ENCODE measurements around the gene CNGA3.

CNGA3 gene

DNA sequence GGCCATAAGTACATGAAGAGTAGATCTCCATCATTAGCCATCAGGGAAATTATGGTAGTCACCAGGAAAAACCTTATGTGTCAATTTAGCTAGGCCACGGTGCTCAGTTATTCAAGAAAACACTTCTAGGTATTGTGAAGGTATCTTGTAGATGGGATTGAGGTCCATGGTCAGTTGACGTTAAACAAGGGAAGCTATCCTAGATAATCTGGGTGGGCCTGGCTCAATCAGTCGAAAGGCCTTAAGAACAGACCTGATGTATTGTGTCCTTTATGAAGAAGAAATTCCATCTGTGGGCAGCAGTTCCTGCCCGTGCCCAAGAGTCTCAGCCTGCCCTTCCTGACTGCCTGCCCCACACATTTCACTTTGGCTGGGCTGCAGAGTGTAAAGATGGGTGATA, 16.7 kb upstream of the CNGA3 start:
- DNase-seq (ENCODE audit: low read depth) = no peak

DNA sequence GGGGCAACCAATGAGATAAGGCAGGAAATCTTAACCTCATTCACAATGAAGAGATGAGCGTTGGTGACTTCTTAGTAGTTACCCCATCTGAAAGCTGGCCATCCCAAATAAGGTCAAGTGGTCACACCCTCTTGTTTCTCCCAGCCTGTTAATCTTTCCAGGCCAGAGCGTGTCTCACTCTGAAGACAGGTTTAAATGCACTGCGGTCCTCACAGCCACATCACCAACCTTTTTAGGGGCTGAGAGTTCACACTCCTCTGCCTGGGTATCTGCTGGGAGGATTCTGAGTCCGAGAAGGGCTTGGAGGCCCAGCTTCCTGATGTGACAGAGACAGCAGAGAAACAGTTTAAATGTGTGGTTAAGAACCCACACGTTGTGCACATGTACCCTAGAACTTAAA, 13.3 kb upstream of the CNGA3 start:
- no peak for DNase-seq (ENCODE audit: low read depth)

DNA sequence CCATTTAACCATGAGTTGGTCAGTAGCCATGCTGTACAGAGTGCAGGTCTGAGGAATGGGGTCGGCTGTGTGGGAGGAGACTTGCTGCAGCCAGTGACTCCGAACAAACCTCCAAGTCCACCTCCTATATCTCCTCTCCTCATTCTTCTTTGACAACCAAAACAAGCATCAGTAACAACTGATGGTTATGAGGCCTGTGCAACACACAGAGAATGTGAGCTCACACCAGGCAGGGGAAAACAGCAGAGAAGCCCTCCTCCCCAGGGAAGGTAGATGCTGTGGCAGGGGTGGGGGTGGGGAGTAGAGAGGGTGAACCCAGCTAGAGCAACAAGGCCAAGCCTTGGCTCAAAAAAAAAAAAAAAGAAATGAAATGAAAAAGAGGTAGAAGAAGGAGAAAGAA, 12.3 kb upstream of the CNGA3 start:
- no peak for DNase-seq (ENCODE audit: low read depth)

DNA sequence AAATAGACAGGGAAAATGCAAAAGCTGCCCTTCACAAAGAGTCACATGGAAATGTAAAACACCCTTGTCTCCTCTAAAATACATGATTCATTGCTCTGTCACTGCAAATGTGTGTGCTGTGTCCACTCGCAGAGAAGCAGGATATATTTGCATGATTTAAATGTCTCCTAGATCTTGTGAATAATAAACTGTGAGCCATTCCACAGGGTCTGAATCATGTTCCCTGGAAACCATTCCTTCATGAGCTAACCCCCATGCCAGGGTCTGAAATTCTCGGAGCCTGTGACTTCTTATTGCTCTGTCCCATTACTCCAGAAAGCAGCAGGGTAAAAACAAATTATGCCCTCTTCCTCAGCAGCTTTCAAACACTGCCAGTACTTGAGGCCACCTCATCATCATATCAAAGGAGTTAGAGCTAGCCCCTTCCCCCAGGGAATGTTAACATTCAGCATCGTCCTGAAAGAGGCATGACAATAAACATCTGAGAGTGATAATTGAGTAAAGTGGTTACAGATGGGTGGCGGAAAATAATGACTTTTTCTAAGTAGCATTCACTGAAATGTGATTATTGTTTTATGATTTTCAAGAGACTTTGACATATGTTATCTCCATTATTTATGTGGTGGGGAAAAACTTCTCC, 11.7 kb upstream of the CNGA3 start:
- DNase-seq (ENCODE audit: low read depth) = peak; percentile 87

DNA sequence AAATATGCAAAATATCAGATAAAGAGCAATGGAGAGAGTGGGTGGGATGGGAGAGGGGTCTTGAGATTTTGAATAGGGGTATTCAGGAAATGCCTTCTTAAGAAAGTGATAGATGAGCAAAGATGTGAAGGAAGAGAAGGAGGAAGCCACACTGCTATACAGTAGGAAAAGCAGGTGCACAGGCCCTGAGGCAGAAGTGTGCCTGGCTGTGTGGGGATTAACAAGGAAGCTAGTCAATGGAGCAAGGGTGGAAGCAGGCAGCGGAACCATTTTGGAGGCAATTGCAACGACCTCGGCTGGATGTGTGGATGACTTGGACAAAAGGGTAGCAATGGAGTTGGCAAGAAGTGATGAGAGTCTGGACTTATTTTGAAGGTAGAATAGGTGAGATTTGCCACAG, 11.0 kb upstream of the CNGA3 start:
- no peak for DNase-seq (ENCODE audit: low read depth)

DNA sequence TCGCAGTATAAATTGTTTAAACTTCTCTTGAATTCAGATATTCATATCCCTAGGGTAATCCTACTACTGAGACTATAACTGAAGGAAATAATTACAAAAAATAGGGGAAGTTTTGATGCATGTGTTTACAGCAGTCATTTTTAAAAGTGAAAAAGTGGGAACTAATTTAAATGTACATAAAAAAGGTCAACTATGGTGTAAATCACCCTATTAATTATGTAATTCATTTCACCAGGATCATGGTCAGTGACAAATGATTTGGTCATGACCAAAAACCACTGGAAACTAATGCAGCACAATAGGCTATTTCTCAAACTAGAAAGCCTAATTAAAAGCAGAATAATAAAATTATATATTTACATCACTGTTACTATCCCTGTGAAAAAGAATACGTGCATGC, 5.0 kb upstream of the CNGA3 start:
- DNase-seq (ENCODE audit: low read depth) = no peak

DNA sequence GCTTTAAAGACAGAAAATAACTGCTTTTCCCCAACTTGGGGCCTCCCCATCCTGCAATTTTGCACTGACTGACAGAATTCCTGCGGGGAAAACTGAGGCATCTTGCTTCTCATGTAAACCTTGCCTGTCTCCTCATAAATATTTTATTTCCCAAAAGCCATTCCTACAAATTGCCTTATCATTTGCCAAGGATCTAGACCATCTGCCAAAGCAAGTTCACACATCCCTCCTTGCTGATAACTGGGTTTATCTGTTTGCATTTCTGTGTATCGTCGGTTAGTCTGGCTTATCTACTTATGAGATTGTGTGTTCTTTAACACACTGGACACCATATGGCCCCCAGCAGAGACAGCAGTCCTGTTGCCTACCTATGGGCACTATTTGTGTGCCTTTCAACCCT, 3.0 kb upstream of the CNGA3 start:
- no peak for DNase-seq (ENCODE audit: low read depth)

DNA sequence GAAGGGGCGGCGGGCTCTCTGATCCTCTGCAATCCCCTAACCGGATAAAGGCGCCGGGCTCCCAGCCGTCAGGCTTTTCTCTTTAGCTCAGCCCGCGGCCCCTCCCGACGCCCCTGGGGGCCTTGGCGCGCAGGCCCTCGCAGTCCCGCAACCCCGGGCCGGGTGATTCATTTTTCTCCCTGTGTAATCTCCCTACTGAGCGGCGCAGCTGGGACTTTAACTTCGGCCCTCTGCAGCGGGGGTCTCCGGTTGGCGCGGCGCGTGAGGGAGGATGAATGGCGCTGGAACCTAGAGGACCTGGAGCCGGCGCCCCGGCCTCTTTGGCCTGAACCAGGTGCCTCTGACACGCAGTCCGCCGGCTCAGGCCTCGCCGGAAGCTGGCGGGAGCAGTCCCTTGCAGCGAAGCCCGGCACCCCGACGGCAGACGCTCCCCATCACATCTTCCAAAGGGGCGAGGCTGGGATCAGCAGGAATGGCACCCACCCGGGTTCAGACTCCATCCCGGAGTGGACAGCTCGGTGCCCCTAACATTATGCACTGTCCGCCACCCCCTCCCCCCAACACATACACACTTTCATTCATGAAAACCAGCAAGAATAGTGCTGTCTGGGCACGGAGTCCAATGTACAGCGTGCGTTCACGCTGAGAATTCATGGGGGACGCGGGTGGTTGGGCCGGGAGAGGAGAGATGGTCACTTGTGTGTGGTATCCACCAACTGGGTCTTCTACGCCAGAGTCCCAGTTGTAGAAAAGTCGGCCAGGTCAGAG, 1.2 kb downstream of the CNGA3 start:
- DNase-seq (ENCODE audit: low read depth) = no peak

DNA sequence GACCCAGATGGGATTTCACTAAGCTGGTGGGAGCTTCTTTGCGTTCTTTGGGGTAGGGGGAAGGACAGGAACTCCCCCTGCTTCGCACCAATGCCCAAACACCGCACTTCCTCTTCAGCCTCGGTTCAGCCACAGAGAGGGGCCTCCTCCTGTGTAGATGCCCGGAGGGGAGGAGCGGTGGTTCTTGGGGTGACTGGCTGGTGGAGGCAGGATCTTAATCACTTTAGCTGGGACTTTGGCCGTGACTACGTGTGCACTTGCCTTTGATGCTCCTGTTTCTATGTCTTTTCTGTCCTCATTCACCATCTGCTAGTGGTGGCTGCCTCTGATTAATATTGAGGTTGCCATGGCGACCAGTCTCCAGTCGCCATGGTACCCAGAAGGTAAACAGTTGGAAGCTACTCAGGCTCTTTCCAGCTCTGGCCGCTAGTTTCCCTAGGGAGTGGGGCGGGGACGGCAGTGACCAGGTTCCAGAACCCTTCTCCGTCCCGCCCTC, 1.9 kb downstream of the CNGA3 start:
- no peak for DNase-seq (ENCODE audit: low read depth)

DNA sequence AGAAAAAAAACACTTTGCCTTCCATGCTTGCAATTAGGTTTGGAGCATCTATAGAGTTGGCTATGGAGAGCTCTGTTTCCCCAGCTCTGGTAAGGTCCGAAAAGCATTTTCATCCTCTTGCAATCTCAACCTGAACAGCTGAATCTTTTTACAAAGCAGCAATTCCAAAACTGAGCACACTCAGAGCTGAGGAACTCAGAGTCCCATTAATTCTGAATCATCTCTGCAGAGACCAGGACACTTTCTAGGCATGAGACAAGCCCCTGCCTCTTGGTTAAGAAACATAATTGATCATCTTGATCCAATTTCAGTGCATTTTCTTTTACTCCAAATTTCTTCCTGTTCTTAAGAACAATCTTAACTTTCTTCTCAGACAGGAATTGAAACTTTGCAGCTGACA, 4.2 kb downstream of the CNGA3 start:
- DNase-seq (ENCODE audit: low read depth) = no peak

DNA sequence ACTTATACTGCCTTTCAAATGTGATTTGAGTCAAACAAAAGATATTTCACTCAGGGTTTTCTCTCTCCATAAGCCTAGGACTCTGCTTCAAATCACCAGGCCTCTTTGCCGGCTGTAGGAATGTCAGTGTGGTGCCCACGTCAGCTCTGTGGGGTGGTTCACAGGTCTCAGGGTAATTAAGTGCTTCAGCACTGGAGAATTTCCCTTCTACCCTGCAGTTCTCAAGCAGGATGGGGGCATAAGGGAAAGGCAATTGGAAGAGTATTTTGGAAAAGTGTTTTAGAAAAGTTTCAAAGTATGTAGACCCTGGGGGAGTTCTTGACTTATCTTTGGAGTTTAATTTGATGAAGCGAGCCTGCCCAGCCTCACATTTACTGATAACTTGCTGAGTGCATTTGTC, 9.6 kb downstream of the CNGA3 start:
- DNase-seq (ENCODE audit: low read depth) = no peak

DNA sequence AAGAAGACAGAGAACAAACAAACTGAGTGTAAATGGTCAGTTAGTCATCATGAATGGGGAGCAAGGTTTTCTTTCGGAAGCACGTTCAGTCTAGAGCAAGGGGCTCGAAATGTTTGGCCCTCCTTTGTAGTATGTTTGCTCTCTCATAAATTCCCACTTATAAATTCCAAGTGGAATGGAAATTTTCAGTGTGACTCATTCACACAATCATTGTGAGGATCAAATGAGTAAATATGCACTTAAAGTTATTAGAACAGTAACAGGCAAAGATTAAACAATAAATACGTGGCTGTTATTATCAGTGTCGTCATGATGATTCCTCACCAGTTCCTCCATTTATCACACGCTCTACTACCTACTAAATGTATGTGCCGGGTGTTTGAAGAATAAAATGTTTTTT, 10.5 kb downstream of the CNGA3 start:
- no peak for DNase-seq (ENCODE audit: low read depth)

DNA sequence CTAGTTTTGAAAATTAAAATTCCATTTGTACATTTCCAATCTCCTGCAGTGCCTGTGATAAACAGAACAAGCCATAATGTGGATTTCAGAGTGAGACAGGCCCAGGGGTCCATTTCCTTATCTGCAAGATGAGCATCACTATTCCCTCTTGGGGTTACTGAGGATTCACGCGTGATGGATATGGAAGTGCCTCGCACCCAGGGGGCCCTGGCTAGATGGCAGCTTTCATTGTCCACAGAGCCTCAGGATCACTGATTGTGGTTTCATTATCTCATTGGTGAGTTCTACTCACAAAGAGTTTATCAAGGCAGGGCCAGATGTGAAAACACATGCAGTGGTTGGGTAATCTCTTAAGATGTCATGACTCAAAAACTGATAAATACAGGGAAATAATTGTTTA, 11.6 kb downstream of the CNGA3 start:
- DNase-seq (ENCODE audit: low read depth) = no peak

DNA sequence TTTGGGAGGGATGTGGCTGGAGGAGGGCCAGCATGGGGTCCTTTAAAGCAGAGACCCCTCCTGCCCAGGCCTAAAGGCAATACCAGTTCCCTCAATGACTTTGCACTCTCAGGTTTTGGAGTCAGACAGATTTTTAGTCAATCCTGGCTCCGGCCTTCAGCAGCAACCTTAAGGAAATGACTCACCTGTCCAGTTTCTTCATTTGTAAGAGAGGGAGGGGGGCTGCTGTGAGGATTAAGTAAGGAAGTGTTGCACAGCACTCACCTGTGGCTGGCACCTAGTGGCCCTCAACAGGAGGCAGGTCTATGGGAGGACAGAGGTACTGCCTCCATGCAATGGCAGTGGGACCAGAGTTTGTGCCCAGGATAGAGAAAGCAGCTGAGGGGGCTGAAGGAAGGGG, 13.7 kb downstream of the CNGA3 start:
- no peak for DNase-seq (ENCODE audit: low read depth)

DNA sequence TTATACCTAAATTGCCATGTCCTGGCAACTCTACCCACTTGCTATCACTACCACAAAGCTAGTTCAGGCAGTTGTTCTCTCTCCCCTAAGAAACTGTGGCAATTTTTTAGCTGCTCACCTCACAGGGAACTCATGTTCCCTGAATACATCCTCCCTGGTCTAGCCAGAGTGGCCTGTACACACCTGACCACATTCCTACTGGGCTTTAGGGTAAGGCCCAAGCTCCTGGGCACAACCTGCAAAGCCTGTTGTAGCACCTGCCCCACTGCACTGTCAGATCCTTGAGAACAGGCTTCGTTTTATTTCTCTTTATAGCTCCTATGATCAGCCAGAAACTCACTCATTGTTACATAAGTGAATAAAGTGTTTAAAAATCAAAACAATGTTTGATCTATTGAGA, 21.5 kb downstream of the CNGA3 start:
- no peak for DNase-seq (ENCODE audit: low read depth)

DNA sequence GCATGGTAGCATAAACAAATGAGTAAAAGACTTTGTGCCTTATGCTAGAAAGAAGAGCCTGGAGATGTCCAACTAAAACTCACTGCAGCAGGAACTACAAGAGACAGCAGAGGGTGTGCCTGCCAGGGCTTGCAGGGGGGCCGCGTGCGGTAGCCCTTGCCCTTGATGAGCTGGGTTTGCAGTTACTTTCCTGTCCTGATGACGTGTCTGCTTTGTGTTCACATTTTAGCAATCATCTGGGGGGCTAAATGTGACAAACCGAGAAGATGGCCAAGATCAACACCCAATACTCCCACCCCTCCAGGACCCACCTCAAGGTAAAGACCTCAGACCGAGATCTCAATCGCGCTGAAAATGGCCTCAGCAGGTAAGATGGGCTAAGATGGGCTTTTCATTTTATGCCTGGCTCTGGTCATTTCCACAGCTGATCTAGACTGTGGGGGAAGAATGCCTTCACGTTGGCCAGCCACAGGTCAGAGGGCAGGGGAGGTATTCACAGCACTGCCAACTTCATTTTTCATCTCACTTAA, 23.5 kb downstream of the CNGA3 start:
- no peak for DNase-seq (ENCODE audit: low read depth)

DNA sequence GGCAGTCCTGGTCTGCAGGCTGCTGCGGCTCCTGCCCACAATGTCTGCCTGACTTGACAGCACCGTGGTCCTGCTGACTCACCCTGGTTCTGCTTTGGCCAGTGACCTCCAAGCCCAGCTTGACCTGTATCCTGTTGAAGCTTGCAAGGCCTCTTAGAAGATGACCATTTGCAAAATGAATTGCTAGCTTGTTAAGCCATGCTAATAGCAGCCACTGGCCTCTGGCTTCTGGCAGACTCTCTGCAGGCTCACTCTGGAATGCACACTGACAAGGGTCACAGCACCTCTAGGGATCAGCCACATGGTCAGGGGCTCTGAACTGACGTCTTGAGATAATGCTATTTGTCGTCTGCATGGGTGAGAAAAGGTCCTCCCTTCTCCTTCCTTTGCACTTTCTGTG, 25.9 kb downstream of the CNGA3 start:
- DNase-seq (ENCODE audit: low read depth) = no peak

DNA sequence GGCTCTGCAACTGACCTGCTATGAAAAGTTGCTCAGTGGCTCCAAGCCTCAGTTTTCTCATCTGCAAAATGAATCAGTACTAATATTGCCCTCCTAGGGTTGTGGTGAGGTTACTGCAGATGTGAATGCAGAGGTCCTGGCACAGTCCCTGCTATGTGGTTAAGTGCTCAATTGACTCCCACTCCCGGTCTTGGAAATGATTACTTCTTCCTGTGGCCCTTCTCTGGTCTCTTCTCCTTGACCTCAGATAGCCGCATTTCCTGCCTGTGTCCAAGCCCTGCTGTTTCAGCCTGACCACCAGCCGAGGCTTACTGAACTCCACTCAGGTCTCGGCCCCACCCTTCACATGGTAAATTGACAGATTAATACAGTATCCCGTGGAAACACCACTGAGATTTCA, 26.3 kb downstream of the CNGA3 start:
- no peak for DNase-seq (ENCODE audit: low read depth)

DNA sequence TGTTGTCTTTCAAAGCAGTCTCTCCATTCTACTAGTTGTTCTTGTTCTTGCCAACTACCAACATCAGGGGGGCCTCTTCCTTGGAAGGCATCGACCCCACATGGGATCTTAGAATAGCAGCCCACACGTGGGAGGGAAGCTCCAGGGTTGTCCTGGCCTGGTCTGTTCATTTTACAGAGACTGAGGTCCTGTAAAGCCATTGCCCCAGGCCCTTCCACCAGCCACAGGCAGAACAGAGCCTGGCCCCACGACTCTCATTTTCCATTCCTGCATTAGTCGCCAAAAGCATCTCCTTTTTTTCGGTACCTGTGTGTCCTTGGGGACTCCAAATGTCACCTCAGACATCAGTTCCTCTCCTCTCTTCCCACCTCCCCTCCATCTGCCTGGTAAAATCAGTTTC, 28.0 kb downstream of the CNGA3 start:
- DNase-seq (ENCODE audit: low read depth) = no peak

DNA sequence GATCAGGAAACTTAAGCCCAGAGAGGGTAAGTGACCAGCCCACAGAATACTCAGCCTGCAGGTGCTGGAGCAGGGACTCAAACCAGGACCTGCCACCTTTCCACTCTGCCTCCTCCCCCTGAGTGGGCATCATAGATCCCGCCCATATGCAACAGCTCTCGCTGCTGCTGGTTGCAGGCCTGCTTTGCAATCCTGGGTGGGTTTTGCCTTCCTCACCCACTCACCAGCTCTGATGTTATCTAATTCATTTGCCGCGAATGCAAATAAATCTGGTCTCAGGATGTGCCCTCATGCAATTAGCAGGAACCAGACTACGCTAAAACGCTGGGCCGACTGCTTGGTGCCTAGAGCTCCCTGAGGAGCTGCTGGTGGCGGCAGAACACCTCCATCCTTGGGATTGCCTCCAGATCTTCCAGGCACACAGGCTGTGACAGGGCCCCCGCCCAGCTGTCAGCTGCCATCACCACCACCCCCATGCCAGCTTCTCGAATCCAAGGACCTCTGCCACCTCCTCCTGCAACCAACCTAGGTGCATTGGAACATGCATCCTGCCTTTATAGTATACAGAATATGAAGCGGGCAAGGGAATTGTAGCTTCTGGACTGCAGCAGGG, 28.8 kb downstream of the CNGA3 start:
- no peak for DNase-seq (ENCODE audit: low read depth)

DNA sequence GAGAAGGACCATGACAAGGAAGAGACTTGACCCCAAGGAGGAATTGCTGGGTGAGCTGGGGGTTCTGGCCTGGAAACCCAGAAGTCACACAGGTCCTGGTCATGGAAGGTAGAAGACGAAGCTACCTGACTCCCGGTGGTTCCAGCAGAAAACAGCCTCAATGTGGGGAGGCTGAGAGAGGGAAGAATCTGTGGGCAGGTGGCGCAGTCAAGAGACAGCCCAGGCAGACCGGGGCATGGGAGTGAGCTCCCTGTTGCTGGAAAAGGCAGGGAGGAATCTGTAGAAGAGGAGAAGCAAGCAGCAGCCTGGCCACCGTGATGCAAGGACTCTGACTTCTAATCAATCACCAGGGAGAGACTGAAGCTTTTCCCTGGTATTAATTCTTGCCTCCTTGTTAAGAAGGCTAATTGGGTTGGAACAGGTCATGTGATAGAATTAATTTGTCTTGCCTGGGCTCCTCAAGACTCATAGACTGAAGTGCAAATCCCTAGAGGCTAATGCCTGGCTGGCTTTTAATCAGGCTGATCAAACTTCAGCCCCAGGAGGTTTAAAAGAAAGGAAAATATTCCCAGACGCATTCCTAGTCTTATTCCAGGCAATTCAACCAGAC, 30.1 kb downstream of the CNGA3 start:
- DNase-seq (ENCODE audit: low read depth) = no peak

DNA sequence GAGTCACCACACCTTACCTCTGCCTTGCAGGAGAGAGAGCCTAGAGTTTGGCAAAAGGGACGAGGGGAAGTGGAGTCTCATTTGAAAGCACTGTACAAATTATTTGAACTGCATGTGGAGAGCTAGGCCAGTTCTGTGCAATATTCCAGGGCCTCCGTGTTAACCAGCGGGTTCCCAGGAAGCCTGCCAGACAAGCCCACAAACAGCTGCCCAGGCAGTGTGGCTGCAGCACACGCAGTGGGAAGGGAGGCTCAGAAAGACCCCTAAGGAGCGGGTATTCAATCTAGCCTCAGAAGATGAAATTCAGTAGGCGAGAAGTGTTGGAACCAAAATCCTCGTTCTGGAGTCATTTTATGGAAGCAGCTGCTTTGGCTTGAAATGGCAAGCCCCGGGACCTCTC, 30.7 kb downstream of the CNGA3 start:
- no peak for DNase-seq (ENCODE audit: low read depth)

DNA sequence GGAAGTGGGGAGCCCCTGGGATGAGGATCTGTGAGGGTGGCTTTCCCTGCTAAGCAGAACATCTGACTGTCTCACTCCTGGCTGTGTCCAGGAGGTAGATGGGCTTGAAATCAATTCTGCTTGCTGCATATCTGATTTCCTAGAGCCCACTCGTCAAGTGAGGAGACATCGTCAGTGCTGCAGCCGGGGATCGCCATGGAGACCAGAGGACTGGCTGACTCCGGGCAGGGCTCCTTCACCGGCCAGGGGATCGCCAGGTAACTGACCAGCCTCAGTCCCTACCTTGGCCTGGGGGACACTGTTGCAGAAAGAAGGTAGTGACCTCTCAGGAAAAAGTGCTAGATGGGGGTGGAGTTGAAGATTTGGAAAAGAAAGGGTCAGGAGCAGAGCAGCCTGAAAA, 31.3 kb downstream of the CNGA3 start:
- no peak for DNase-seq (ENCODE audit: low read depth)
